ENCODE measurements around the gene LRRFIP1.

LRRFIP1 gene

GRCh38 chr2:237691029-237691907 is 63.9 kb downstream of the LRRFIP1 start:
- DNase-seq: peak; percentile 60

GRCh38 chr2:237691908-237692600 is 64.7 kb downstream of the LRRFIP1 start:
- peak; percentile 96 for DNase-seq

- peak; percentile 54 for DNase-seq
These were observed 65.4 kb downstream of the LRRFIP1 start for GRCh38 chr2:237692601-237693290.

GRCh38 chr2:237693291-237693994 is 66.1 kb downstream of the LRRFIP1 start:
- peak; percentile 49 for DNase-seq

- DNase-seq: peak; percentile 40
These were observed 67.2 kb downstream of the LRRFIP1 start for GRCh38 chr2:237694415-237695194.

GRCh38 chr2:237695201-237695780 is 67.9 kb downstream of the LRRFIP1 start:
- no peak for DNase-seq

- peak; percentile 60 for DNase-seq
These were observed 69.1 kb downstream of the LRRFIP1 start for GRCh38 chr2:237696461-237696860.

- DNase-seq: peak; percentile 71
These were observed 70.4 kb downstream of the LRRFIP1 start for GRCh38 chr2:237697586-237698357.

GRCh38 chr2:237698358-237698694 is 70.9 kb downstream of the LRRFIP1 start:
- no peak for DNase-seq

- DNase-seq: no peak
These were observed 72.6 kb downstream of the LRRFIP1 start for GRCh38 chr2:237699870-237700511.

- peak; percentile 90 for DNase-seq
These were observed 73.2 kb downstream of the LRRFIP1 start for GRCh38 chr2:237700512-237701032.

- DNase-seq: peak; percentile 50
These were observed 73.9 kb downstream of the LRRFIP1 start for GRCh38 chr2:237701033-237701858.

GRCh38 chr2:237701859-237702390 is 74.5 kb downstream of the LRRFIP1 start:
- DNase-seq: no peak

- DNase-seq: peak; percentile 65
These were observed 75.3 kb downstream of the LRRFIP1 start for GRCh38 chr2:237702441-237703391.

GRCh38 chr2:237704501-237705434 is 77.4 kb downstream of the LRRFIP1 start:
- no peak for DNase-seq

GRCh38 chr2:237706257-237706656 is 78.9 kb downstream of the LRRFIP1 start:
- no peak for DNase-seq

GRCh38 chr2:237708065-237708398 is 80.6 kb downstream of the LRRFIP1 start:
- no peak for DNase-seq

Measured in stimulated activated CD4-positive, alpha-beta T cell treated with anti-CD3 and anti-CD28 coated beads, Interleukin-15, amount 100 ng/mL, for 24 hours (primary cell).